Breast epithelium (tissue), 3 donors: ENCODE results near the gene MSX1.

Experiments used
- CTCF ChIP-seq, 3 donors: fragments of 450-650 bp; IDR thresholded peaks; one replicate each; pipeline ENCODE4 v1.5.1; 2016 to 2017; ENCODE audit warnings: antibody characterized with exemption in 3 of 3, mild to moderate bottlenecking in 3 of 3, moderate library complexity in 3 of 3
- POLR2AphosphoS5 ChIP-seq, 3 donors: sonication (generic); formaldehyde crosslinking; IDR thresholded peaks; one replicate each; pipeline ENCODE4 v1.6.1; 2017; ENCODE audit warnings: antibody characterized with exemption in 3 of 3

- no peak for TF ChIP-seq CTCF (IDR thresholded peaks at IDR 0.05)
- no peak for TF ChIP-seq POLR2AphosphoS5 (IDR thresholded peaks at IDR 0.05)
Observed at GRCh38 chr4:4810092-4810774, 49.2 kb upstream of the MSX1 start.
